Measurements from ENCODE around the gene NPAS3.

- TF ChIP-seq POLR2A (IDR thresholded peaks at IDR 0.05), result no peak
- TF ChIP-seq, protein P1, sequence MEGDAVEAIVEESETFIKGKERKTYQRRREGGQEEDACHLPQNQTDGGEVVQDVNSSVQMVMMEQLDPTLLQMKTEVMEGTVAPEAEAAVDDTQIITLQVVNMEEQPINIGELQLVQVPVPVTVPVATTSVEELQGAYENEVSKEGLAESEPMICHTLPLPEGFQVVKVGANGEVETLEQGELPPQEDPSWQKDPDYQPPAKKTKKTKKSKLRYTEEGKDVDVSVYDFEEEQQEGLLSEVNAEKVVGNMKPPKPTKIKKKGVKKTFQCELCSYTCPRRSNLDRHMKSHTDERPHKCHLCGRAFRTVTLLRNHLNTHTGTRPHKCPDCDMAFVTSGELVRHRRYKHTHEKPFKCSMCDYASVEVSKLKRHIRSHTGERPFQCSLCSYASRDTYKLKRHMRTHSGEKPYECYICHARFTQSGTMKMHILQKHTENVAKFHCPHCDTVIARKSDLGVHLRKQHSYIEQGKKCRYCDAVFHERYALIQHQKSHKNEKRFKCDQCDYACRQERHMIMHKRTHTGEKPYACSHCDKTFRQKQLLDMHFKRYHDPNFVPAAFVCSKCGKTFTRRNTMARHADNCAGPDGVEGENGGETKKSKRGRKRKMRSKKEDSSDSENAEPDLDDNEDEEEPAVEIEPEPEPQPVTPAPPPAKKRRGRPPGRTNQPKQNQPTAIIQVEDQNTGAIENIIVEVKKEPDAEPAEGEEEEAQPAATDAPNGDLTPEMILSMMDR (IDR thresholded peaks at IDR 0.05), result no peak
Measured at GRCh38 chr14:33420051-33420627, 481.5 kb downstream of the NPAS3 start.
